Activated T-cell treated with anti-CD3 and anti-CD28 coated beads, Interleukin-2, amount 50 U/mL, for 24 hours (primary cell): ENCODE measurements around the gene PPIL6.
A peak's percentile ranks its signal among the peaks of the same experiment; 100 is the strongest.

ENCODE experiments used
- DNase-seq: peaks from one replicate; pipeline ENCODE4 v3.0.0-alpha.2; 2020
- H3K27ac Mint-ChIP-seq: 2 replicates; pipeline ENCODE4 v1.8.0; 2020; ENCODE audit warnings: mild to moderate bottlenecking, mixed read lengths
- H3K27me3 Mint-ChIP-seq: 2 replicates; pipeline ENCODE4 v1.8.0; 2020; ENCODE audit warnings: mixed read lengths
- H3K36me3 Mint-ChIP-seq: 2 replicates; pipeline ENCODE4 v1.8.0; 2020; ENCODE audit warnings: low read depth, mixed read lengths
- H3K4me1 Mint-ChIP-seq: 2 replicates; pipeline ENCODE4 v1.8.0; 2020; ENCODE audit warnings: low read depth, mixed read lengths
- H3K4me3 Mint-ChIP-seq: 2 replicates; pipeline ENCODE4 v1.8.0; 2020; ENCODE audit warnings: mild to moderate bottlenecking, moderate library complexity, mixed read lengths
- H3K9me3 Mint-ChIP-seq: 2 replicates; pipeline ENCODE4 v1.8.0; 2020; ENCODE audit warnings: mixed read lengths

Gene PPIL6

DNA sequence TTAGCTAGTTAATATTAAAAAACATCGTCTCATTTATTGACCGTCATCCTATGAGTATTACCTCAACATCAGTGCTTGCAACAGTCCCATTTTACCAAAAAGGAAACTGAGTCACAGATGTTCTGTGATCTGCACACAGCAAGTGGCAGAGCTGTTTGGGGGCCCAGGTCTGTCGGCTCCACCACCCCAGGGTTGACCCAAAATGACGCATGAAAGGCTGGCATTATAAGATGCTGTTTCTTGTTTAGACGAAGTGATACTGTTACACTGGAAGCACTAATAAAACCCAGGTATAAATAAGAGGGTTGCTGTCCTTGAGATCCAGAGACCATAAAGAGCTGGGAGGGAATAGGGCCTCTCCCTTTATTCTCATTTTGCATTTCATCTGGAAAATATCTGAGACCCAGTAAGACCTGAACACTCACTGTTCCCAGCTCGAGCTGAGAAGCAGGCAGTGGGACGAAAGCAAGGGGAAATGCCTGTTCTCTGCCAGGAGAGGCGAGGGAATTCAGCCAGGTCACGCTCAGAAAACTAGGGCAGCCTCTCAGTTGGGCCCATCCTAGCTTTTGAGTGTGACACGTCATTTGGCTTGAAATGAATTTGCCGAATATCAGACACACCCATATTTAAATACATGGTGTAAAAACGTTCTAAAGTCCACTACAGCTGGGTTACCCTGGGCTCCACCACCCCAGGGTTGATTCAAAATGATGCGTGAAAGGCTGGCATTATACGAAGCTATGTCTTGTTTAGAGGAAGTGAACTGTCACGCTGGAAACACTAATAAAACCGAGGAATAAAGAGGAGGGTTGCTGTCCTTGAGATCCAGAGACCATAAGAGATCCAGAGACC lies 16.5 kb upstream of the PPIL6 start:
- Mint-ChIP-seq H3K9me3 (peaks cover 3% of the 10 kb centered on the region), H3K27ac (peak overlapping the region; percentile 47), H3K4me1 (peaks cover 70% of the 10 kb centered on the region), H3K4me3 (peak overlapping the region; percentile 54), H3K27me3 (no peaks in the 10 kb centered on the region), H3K36me3 (peaks cover 55% of the 10 kb centered on the region)
- DNase-seq = no peak

DNA sequence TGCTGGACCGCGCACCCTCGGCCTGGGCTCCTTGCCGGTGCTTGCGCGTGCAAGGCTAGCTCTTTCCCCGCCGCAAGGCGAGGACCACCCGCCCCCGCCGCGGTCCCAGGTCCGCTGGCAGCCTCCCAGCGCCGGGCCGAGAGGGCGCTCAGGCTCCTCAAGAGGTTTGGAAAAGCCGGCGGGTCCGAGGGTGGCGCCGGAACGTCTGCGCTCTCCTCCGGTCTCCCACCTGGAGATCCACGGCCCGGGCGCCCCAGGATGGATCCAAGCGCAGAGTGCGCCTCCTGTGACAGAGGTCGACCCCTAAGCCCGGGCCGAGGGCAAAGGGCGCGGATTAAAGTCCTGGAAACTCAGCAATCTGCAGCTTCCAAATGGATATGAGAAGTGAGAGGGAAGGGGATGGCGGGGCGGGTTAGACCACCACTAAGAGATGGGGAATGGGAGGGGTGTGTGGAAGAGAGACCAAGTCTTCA lies 15.7 kb upstream of the PPIL6 start:
- Mint-ChIP-seq H3K27ac (no peak overlapping the region), H3K4me3 (peak overlapping the region; percentile 54), H3K36me3 (peaks cover 54% of the 10 kb centered on the region), H3K27me3 (no peaks in the 10 kb centered on the region), H3K9me3 (no peaks in the 10 kb centered on the region), H3K4me1 (peaks cover 68% of the 10 kb centered on the region)
- no peak for DNase-seq

DNA sequence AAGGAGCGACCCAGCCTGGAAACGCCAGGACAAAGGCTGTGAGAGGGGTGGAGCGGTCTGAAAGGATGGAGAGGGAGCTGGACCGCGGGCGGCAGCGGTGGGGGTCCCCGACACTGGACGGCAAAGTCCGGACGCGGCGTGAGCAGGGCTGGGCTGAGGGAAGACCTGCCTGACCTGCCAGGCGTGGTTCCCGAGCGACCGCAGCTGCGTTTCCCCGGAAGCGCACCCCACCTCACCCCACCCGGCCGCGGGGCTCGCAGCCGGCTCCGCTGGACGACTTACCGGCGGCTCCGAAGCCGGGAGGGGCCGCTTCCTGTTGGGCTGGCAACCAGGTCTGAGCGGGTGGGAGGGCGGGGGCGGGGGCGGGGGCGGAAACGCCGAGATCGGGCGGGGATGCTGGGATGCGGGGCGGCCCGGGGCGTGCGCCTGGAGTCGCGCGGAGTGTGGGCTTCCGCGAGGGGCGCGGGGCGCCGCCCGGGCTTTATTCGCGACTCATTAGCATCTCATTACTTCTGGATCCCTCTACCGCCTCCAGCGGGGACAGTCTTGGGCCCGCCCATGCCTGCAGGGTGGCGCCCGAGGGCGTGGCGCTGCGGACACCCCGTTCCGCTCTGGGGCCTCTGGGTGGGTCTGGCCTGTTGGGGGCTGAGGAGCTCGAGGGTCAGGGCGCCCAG lies 15.1 kb upstream of the PPIL6 start, which contains the start of gene MICAL1:
Gene MICAL1 (minus strand): TSS at position 336 of the 674 bp plus-strand sequence. CDS start 1,576 bp downstream, outside the sequence.
- no peaks in the 10 kb centered on the region for H3K9me3 Mint-ChIP-seq
- peaks cover 67% of the 10 kb centered on the region for H3K4me1 Mint-ChIP-seq
- no peaks in the 10 kb centered on the region for H3K27me3 Mint-ChIP-seq
- H3K36me3 Mint-ChIP-seq = peaks cover 54% of the 10 kb centered on the region
- peak; percentile 72 for DNase-seq
- H3K27ac Mint-ChIP-seq = peak within 1 kb of the TSS; percentile 94
- peak within 1 kb of the TSS; percentile 93 for H3K4me3 Mint-ChIP-seq

GRCh38 chr6:109454496-109455436 lies 14.3 kb upstream of the PPIL6 start:
- H3K9me3 Mint-ChIP-seq = no peaks in the 10 kb centered on the region
- H3K4me3 Mint-ChIP-seq = peak overlapping the region; percentile 93
- H3K4me1 Mint-ChIP-seq = peaks cover 69% of the 10 kb centered on the region
- H3K27me3 Mint-ChIP-seq = no peaks in the 10 kb centered on the region
- H3K36me3 Mint-ChIP-seq = peaks cover 54% of the 10 kb centered on the region
- H3K27ac Mint-ChIP-seq = peak overlapping the region; percentile 94
- peak; percentile 76 for DNase-seq

DNA sequence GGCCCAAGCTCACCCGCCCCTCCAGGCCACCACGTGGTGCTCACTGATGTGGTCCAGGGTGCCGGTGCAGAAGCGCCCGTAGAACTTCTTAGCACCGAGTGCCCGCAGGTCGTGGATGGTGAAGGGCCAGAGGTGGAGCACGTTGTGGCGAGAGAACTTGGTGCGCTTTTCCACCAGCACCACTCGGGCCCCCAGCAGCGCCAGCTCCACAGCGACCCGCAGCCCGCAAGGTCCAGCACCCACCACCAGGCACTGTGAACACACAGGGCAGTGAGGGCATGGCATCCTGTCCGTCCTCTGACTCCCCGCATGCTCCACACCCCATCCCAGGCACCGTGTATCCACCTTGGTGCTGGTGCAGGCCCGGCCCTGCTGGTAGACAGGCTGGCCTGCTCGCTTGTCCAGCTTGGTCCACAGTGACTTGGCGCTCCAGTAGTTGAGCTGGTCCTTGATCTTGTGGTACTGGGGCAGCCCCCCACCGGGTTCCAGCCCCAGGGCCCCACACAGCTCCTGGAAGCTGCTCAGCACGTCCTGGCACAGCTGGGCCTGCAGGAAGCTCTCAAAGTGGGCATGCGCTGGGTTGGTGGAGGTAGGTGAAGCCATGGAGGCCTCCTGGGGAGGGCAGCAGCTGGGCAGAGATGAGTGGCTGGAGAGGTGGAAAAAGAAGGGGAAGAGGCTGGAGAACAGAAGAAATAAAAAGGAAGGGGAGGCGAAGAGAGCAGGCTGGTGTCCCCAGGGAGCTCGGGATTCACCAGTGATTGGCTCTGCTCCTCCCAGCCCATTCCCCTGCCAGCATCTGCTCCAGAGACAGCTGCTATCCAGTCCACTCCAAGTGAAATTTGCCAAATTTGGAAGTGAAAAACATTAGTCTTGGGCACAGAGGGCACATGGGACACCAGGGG lies 13.4 kb upstream of the PPIL6 start:
- peaks cover 52% of the 10 kb centered on the region for H3K36me3 Mint-ChIP-seq
- peak overlapping the region; percentile 90 for H3K27ac Mint-ChIP-seq
- peak overlapping the region; percentile 93 for H3K4me3 Mint-ChIP-seq
- no peaks in the 10 kb centered on the region for H3K27me3 Mint-ChIP-seq
- H3K9me3 Mint-ChIP-seq = no peaks in the 10 kb centered on the region
- DNase-seq = peak; percentile 38
- peaks cover 67% of the 10 kb centered on the region for H3K4me1 Mint-ChIP-seq

- no peaks in the 10 kb centered on the region for H3K27me3 Mint-ChIP-seq
- peaks cover 54% of the 10 kb centered on the region for H3K36me3 Mint-ChIP-seq
- H3K9me3 Mint-ChIP-seq = no peaks in the 10 kb centered on the region
- peak overlapping the region; percentile 6 for H3K27ac Mint-ChIP-seq
- DNase-seq = no peak
- peaks cover 64% of the 10 kb centered on the region for H3K4me1 Mint-ChIP-seq
- no peak overlapping the region for H3K4me3 Mint-ChIP-seq
Observed at GRCh38 chr6:109453156-109453555, 12.7 kb upstream of the PPIL6 start.

DNA sequence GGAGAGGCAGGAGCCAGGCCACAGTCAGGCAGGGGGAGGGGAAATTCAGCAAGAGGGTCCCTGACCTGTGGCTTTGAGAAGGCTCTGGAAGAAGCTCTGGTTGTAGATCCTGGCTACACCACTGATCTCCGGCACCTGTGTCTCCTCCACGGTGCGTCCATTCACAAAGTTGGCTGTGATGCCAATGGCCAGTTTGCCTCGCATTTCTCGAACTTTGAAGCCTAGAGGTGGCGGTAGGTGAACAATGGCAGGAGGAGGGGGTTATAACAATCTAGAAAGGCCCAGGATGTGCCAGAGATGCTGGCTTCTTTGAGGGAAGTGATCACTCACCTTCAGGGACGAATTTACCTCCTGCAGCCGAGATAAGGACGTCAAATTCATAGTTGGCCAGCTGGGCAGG lies 11.8 kb upstream of the PPIL6 start:
- Mint-ChIP-seq H3K36me3 (peaks cover 46% of the 10 kb centered on the region), H3K4me3 (no peak overlapping the region), H3K27me3 (no peaks in the 10 kb centered on the region), H3K4me1 (peaks cover 56% of the 10 kb centered on the region), H3K9me3 (no peaks in the 10 kb centered on the region), H3K27ac (no peak overlapping the region)
- no peak for DNase-seq

GRCh38 chr6:109451376-109451775 lies 10.9 kb upstream of the PPIL6 start:
- no peaks in the 10 kb centered on the region for H3K9me3 Mint-ChIP-seq
- H3K27ac Mint-ChIP-seq = no peak overlapping the region
- H3K4me3 Mint-ChIP-seq = no peak overlapping the region
- no peaks in the 10 kb centered on the region for H3K27me3 Mint-ChIP-seq
- peaks cover 48% of the 10 kb centered on the region for H3K4me1 Mint-ChIP-seq
- no peak for DNase-seq
- peaks cover 49% of the 10 kb centered on the region for H3K36me3 Mint-ChIP-seq

- no peaks in the 10 kb centered on the region for H3K9me3 Mint-ChIP-seq
- H3K4me3 Mint-ChIP-seq = no peak overlapping the region
- H3K27ac Mint-ChIP-seq = no peak overlapping the region
- no peaks in the 10 kb centered on the region for H3K27me3 Mint-ChIP-seq
- H3K4me1 Mint-ChIP-seq = peaks cover 45% of the 10 kb centered on the region
- no peak for DNase-seq
- H3K36me3 Mint-ChIP-seq = peaks cover 54% of the 10 kb centered on the region
Observed at GRCh38 chr6:109450801-109451200, 10.4 kb upstream of the PPIL6 start.

DNA sequence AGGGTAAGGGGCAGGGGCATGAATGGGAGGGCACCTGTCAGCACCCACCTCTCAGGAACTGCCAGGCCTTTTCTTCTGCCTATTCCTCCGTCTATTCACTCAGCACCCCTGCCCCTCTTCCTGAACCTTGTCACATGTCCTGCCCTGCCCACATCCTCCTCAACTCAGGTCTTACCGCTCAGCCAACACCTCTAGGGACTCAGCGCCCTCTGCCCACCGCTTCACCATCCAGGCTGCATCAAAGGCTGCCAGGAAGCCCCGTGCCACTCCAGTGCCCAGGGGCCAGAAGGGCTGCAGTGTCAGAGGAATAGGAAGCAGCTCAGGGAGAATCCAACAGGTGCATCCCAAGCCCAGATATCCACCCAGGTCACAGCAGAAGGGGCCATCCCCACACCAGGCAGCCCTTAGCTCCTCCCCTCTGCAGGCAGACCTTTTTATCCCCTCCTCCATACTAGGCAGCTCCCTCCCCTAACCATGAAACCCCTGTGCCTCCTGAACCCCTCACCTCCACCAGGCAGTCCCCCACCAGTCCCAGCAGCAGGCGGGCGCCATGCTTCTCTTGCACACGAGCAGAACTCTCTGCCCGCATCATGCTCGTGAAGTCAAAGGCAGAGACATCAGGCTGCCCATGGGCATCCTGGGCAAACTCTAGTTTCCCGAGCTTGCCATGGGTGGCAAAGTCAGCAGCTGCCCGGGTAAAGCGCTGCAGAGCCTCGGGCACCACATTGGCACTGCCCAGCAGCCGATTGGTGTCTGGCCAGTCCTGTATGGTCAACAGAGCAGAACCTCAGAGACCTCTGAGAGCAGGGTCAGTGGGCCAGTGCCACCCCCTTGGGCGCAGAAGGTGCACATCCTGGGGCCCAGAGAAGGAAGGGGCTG lies 9.6 kb upstream of the PPIL6 start:
- H3K36me3 Mint-ChIP-seq = peaks cover 59% of the 10 kb centered on the region
- peaks cover 42% of the 10 kb centered on the region for H3K4me1 Mint-ChIP-seq
- DNase-seq = peak; percentile 53
- H3K9me3 Mint-ChIP-seq = no peaks in the 10 kb centered on the region
- peak overlapping the region; percentile 49 for H3K27ac Mint-ChIP-seq
- no peak overlapping the region for H3K4me3 Mint-ChIP-seq
- H3K27me3 Mint-ChIP-seq = no peaks in the 10 kb centered on the region

GRCh38 chr6:109449064-109449794 lies 8.8 kb upstream of the PPIL6 start:
- peaks cover 36% of the 10 kb centered on the region for H3K4me1 Mint-ChIP-seq

GRCh38 chr6:109448615-109449014 lies 8.2 kb upstream of the PPIL6 start:
- no peaks in the 10 kb centered on the region for H3K9me3 Mint-ChIP-seq
- peak overlapping the region; percentile 37 for H3K27ac Mint-ChIP-seq
- no peak overlapping the region for H3K4me3 Mint-ChIP-seq
- H3K27me3 Mint-ChIP-seq = no peaks in the 10 kb centered on the region
- peaks cover 66% of the 10 kb centered on the region for H3K36me3 Mint-ChIP-seq
- DNase-seq = no peak
- H3K4me1 Mint-ChIP-seq = peaks cover 32% of the 10 kb centered on the region

More at GRCh38 chr6:109449064-109449794, 8.8 kb upstream of the PPIL6 start:
- H3K9me3 Mint-ChIP-seq = no peaks in the 10 kb centered on the region
- no peak for DNase-seq
- no peaks in the 10 kb centered on the region for H3K27me3 Mint-ChIP-seq
- peaks cover 65% of the 10 kb centered on the region for H3K36me3 Mint-ChIP-seq
- no peak overlapping the region for H3K4me3 Mint-ChIP-seq
- H3K27ac Mint-ChIP-seq = peak overlapping the region; percentile 49
